Transverse colon (tissue), 4 donors: ENCODE data around the gene SLIT3. TPM values are rescaled to one million over a fixed set of nuclear protein-coding genes. Genes with fewer than 3 reads are reported as not detected.

ENCODE experiments used
- DNase-seq: peaks from one replicate; pipeline ENCODE4 v3.0.0-alpha.2; 2019
- H3K27ac ChIP-seq, 4 donors: fragments of 200-600 bp; sonication (generic); 2 replicates each; pipeline ENCODE4 v1.5.1; 2016 to 2018; ENCODE audit warnings: inconsistent platforms in 4 of 4
- H3K27me3 ChIP-seq: fragments of 200-600 bp; sonication (generic); 2 replicates; pipeline ENCODE4 v1.5.1; 2017; ENCODE audit warnings: inconsistent platforms
- H3K36me3 ChIP-seq, 4 donors: fragments of 200-600 bp; sonication (generic); 2 replicates each; pipeline ENCODE4 v1.5.1; 2017 to 2019; ENCODE audit warnings: inconsistent platforms in 4 of 4
- H3K4me1 ChIP-seq, 4 donors: fragments of 200-600 bp; sonication (generic); 2 replicates each; pipeline ENCODE4 v1.5.1; 2017 to 2020; ENCODE audit warnings: inconsistent platforms in 4 of 4
- H3K4me3 ChIP-seq, 4 donors: fragments of 200-600 bp; sonication (generic); 1 replicate in 1 of 4; 2 replicates in 3 of 4; pipeline versions ENCODE4 v1.5.1 to v1.6.1; 2017 to 2019; ENCODE audit warnings: inconsistent platforms in 4 of 4
- H3K9me3 ChIP-seq, 2 donors: fragments of 200-600 bp; sonication (generic); 2 replicates each; pipeline ENCODE4 v1.5.1; 2017 to 2019; ENCODE audit warnings: inconsistent platforms in 2 of 2
- EP300 ChIP-seq: sonication (generic); formaldehyde crosslinking; IDR thresholded peaks from one replicate; pipeline ENCODE4 v1.6.1; 2017; ENCODE audit warnings: antibody characterized with exemption, low read depth
- POLR2A ChIP-seq: fragments of 450-650 bp; IDR thresholded peaks from one replicate; pipeline ENCODE4 v1.6.1; 2016; ENCODE audit warnings: antibody characterized with exemption, mild to moderate bottlenecking, moderate library complexity
- POLR2AphosphoS5 ChIP-seq, 3 donors: sonication (generic); formaldehyde crosslinking; IDR thresholded peaks; one replicate each; pipeline ENCODE4 v1.6.1; 2016; ENCODE audit warnings: antibody characterized with exemption in 3 of 3
- WGBS, 2 donors: methylation state at CpG; one replicate each; pipeline ENCODE4 v1.1.5; 2018; ENCODE audit warnings: low coverage in 1 of 2; 5-methylcytosine and 5-hydroxymethylcytosine counted together
- in situ Hi-C, 4 donors: fragments of 200-750 bp; cut with MboI; loops; one replicate each; pipeline versions ENCODE4 v1.15.0 to v1.15.1; 2017; ENCODE audit warnings: low sequenced_read_pairs in 3 of 4, low pct_ligation_motif_present in 1 of 4, low pct_unique_long_range_greater_than_20kb in 1 of 4
- intact Hi-C: fragments of 100-400 bp; cut with DNase I; formaldehyde crosslinking; loops from one replicate; pipeline ENCODE4 v1.15.1; 2023; ENCODE audit warnings: low total_unique reads
- total RNA-seq, 4 donors: library from RNA; depleted of rRNA; stranded (reverse); fragments of >200 nt; gene quantifications; one replicate each; pipeline ENCODE4 v1.1.0, GENCODE V29; 2016
- TF ChIP-seq, protein P1 (sequence below), 5 experiments: fragments of 200-600 bp in 3 of 5; fragments of 450-650 bp in 2 of 5; sonication (generic) in 3 of 5; IDR thresholded peaks; 1 replicate in 2 of 5; 2 replicates in 3 of 5; pipeline ENCODE4 v1.5.1; 2016 to 2017; ENCODE audit warnings: antibody characterized with exemption in 5 of 5, inconsistent platforms in 3 of 5, mild to moderate bottlenecking in 2 of 5, moderate library complexity in 1 of 5

The SLIT3 gene
- total RNA-seq, 4 donors from 2014 or later = 6.7 to 60.5 (median 9.6) TPM

GRCh38 chr5:169044962-169045361 lies 256.0 kb downstream of the SLIT3 start:
- H3K4me1 ChIP-seq = no peaks in the 10 kb centered on the region
- H3K36me3 ChIP-seq = no peaks in the 10 kb centered on the region
- no peak overlapping the region for H3K27ac ChIP-seq
- in situ Hi-C loops (no loop called here), intact Hi-C loops (no loop called here)
- WGBS, 2 donors = 76 to 88% methylated on average over 4 to 6 of the region's 6 CpGs
- no peaks in the 10 kb centered on the region for H3K9me3 ChIP-seq
- H3K4me3 ChIP-seq = no peak overlapping the region
- no peak for DNase-seq
- TF ChIP-seq, protein P1, sequence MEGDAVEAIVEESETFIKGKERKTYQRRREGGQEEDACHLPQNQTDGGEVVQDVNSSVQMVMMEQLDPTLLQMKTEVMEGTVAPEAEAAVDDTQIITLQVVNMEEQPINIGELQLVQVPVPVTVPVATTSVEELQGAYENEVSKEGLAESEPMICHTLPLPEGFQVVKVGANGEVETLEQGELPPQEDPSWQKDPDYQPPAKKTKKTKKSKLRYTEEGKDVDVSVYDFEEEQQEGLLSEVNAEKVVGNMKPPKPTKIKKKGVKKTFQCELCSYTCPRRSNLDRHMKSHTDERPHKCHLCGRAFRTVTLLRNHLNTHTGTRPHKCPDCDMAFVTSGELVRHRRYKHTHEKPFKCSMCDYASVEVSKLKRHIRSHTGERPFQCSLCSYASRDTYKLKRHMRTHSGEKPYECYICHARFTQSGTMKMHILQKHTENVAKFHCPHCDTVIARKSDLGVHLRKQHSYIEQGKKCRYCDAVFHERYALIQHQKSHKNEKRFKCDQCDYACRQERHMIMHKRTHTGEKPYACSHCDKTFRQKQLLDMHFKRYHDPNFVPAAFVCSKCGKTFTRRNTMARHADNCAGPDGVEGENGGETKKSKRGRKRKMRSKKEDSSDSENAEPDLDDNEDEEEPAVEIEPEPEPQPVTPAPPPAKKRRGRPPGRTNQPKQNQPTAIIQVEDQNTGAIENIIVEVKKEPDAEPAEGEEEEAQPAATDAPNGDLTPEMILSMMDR (IDR thresholded peaks at IDR 0.05) = no peak
- TF ChIP-seq EP300 (no peak), POLR2A (no peak), POLR2AphosphoS5 (IDR thresholded peaks at IDR 0.05) (no peak)
- no peaks in the 10 kb centered on the region for H3K27me3 ChIP-seq

DNA sequence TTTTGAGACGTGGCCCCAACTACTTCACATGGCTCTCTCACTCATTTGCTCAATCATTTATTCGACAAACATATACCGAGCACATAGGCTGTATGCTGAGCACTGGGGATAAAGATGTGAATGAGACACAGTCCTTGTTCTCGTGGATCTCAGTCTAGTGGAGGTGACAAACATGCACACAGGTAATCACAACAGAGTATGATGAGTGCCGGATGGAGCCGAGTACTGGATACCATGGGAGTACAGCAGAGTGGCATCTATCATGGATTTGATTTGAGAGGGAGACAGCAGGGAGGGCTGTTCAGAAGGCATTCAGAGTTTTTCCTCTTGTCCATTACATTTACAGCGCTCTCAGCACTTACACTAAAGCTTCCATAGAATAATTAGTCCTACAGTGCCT lies 259.8 kb downstream of the SLIT3 start:
- H3K4me1 ChIP-seq = no peaks in the 10 kb centered on the region
- H3K9me3 ChIP-seq = no peaks in the 10 kb centered on the region
- DNase-seq = no peak
- in situ Hi-C loops (no loop called here), intact Hi-C loops (no loop called here)
- TF ChIP-seq EP300 (no peak), POLR2A (no peak), POLR2AphosphoS5 (IDR thresholded peaks at IDR 0.05) (no peak)
- TF ChIP-seq, protein P1 (IDR thresholded peaks at IDR 0.05) = no peak
- H3K36me3 ChIP-seq = no peaks in the 10 kb centered on the region
- no peak overlapping the region for H3K4me3 ChIP-seq
- H3K27ac ChIP-seq = no peak overlapping the region
- 90 to 92% methylated on average over 1 to 7 of the region's 7 CpGs for WGBS, 2 donors
- H3K27me3 ChIP-seq = no peaks in the 10 kb centered on the region

DNA sequence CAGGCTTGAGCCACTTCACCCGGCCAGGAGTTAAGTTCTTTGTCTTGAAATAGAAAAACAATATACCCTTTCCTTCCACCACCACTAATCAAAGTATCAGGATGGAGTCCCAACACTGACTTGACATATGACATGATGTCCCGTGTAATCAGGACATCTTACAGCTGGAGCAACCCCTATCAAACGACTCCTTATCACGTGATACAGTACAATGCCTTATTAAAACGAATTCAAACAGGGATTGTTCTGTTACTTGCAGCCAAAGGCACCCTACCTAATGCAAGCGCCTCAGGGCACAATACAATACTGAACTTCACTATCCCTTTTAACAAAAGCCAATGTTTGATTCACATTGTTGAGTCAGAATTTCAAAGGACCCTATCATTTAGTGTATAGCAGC lies 261.3 kb downstream of the SLIT3 start:
- intact Hi-C loops (no loop called here), in situ Hi-C loops (no loop called here)
- no peaks in the 10 kb centered on the region for H3K4me1 ChIP-seq
- no peaks in the 10 kb centered on the region for H3K9me3 ChIP-seq
- 64 to 81% methylated on average over 2 to 6 of the region's 6 CpGs for WGBS, 2 donors
- no peaks in the 10 kb centered on the region for H3K36me3 ChIP-seq
- no peak for DNase-seq
- H3K27me3 ChIP-seq = no peaks in the 10 kb centered on the region
- no peak overlapping the region for H3K27ac ChIP-seq
- no peak overlapping the region for H3K4me3 ChIP-seq
- TF ChIP-seq POLR2A (no peak), EP300 (no peak), POLR2AphosphoS5 (IDR thresholded peaks at IDR 0.05) (no peak)
- TF ChIP-seq, protein P1 (IDR thresholded peaks at IDR 0.05) = no peak

DNA sequence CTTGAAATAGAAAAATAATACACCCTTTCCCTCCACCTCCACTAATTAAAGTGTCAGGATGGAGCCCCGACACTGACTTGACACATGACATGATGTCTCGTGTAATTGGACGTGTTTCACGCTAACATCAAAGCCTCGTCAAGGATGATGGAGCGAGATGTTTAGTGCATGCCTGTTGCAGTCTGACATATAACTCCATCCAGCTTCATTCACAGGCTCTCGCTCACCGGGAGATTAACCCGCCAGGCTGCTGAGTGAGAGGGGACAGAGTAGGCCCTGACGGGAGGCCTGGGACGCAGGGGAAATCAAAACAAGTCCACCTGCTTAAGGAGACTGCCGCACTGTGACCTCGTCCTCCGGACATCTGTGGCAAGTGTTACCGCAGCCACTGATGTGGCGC lies 263.5 kb downstream of the SLIT3 start:
- Histone ChIP-seq H3K4me1 (no peaks in the 10 kb centered on the region), H3K9me3 (no peaks in the 10 kb centered on the region), H3K27me3 (no peaks in the 10 kb centered on the region), H3K36me3 (no peaks in the 10 kb centered on the region), H3K27ac (no peak overlapping the region), H3K4me3 (no peak overlapping the region)
- WGBS, 2 donors = 87 to 88% methylated on average over 6 to 16 of the region's 16 CpGs
- intact Hi-C loops = no loop called here
- in situ Hi-C loops = no loop called here
- DNase-seq = no peak
- TF ChIP-seq, protein P1 (IDR thresholded peaks at IDR 0.05) = no peak
- TF ChIP-seq POLR2A (no peak), POLR2AphosphoS5 (IDR thresholded peaks at IDR 0.05) (no peak), EP300 (no peak)
